GM21526 (cell line): ENCODE results near the gene KAZN.

Experiments used
- ATAC-seq: cut with Tn5 transposase; IDR thresholded peaks from one replicate; pipeline ENCODE4 v1.9.1; 2021; ENCODE audit warnings: moderate library complexity; ENCODE audit not compliant: unreplicated experiment, low FRiP score

The KAZN gene

GRCh38 chr1:15155888-15156741 lies 557.6 kb downstream of the KAZN start:
- ATAC-seq = no peak

DNA sequence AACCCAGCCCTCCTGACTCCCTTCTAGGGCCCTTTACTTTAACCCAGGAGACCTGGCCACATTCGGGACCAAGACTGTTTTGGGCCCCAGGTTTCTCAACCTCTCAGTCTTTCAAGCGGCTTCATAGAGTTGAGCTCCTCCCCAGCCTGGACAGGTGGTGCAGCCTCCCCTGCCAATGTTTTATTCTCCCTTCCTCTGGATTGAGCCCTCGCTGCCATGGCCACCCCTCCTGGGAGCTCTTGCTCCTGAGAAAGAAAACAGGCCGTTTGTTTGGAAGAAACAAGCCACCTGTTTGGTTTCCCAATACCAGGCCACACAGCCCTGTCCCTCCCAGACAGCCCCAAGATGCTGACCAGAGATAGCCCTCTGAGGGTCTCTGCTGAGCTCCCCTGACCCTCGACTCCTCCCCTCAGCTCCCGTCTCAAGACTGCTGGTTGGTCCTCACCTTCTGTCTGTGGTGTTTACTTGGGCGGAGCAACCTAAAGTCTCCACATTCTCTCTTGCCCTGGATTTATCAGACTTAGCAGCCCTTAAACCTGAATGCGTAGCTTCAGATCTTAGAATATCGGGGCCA lies 558.4 kb downstream of the KAZN start:
- ATAC-seq = no peak

GRCh38 chr1:15157524-15158399 lies 559.3 kb downstream of the KAZN start:
- no peak for ATAC-seq

DNA sequence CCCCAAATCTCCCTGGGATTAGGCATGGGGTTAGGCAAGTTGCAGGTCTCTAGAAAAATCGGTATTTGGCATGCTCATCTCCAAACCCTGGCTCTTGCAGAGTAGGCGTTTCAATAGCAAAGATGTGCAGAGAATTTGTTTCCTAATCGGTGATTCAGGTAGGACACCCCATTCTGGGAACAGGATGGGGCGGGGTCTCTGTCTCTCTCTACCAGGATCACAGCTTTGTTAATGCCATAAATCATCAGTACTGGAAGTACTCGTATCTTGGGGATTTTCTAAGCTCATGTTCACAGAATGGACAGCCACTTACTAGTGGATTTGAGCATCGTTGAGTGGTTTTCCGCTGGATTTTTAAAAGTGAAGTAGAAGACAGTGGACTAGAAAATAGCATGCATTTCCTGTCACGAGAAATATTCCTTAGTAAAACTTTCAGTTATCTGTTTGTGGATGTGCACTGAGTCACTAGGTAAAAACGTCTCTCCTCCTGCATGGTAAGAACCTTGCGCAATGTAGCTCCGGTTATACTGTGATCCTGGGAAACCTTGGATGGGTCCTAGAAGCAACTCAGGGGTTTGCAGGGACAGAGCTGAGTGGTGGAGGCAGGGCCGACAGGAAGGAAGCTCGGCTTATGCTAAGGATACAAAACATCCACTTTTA lies 560.2 kb downstream of the KAZN start:
- ATAC-seq = no peak

DNA sequence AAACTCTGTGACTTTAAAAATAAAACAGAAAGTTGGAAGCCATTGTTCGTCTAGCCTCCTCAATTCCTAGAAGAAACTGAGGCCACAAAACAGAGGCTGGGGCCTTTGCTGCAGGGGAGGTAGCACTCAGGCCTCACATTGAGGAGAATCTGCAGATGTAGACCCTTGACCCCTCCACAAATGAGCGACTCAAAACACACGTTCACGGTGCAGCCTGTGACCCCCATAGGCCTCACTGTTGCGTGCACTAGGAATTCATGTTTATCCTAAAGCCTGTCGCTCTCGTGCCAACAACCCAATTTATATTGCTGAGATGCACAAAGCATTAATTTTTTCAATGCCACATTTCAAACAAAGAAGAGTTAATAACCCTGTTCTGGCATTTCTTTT lies 560.7 kb downstream of the KAZN start:
- no peak for ATAC-seq

GRCh38 chr1:15160626-15161025 lies 562.1 kb downstream of the KAZN start:
- ATAC-seq = no peak

DNA sequence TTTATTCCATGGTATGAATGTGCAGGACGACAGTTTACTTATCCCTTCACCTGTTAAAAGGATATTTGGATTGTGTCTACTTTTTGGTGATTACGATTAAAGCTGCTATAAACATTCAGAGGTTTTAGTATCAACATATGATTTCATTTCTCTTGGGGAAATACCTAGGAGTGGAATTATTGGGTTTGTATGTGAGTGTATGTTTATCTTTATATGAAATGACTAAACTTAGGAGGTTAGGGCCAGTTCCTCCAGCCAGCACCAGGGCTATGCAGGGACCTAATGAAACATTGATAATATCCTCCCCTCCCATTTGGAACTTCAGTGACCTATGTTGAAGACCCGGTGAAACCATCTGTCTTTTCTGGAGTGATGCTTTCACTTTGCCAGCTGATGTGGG lies 568.9 kb downstream of the KAZN start:
- ATAC-seq = no peak
